ENCODE results near the gene HACD1.

The HACD1 gene, protein sequence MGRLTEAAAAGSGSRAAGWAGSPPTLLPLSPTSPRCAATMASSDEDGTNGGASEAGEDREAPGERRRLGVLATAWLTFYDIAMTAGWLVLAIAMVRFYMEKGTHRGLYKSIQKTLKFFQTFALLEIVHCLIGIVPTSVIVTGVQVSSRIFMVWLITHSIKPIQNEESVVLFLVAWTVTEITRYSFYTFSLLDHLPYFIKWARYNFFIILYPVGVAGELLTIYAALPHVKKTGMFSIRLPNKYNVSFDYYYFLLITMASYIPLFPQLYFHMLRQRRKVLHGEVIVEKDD

DNA sequence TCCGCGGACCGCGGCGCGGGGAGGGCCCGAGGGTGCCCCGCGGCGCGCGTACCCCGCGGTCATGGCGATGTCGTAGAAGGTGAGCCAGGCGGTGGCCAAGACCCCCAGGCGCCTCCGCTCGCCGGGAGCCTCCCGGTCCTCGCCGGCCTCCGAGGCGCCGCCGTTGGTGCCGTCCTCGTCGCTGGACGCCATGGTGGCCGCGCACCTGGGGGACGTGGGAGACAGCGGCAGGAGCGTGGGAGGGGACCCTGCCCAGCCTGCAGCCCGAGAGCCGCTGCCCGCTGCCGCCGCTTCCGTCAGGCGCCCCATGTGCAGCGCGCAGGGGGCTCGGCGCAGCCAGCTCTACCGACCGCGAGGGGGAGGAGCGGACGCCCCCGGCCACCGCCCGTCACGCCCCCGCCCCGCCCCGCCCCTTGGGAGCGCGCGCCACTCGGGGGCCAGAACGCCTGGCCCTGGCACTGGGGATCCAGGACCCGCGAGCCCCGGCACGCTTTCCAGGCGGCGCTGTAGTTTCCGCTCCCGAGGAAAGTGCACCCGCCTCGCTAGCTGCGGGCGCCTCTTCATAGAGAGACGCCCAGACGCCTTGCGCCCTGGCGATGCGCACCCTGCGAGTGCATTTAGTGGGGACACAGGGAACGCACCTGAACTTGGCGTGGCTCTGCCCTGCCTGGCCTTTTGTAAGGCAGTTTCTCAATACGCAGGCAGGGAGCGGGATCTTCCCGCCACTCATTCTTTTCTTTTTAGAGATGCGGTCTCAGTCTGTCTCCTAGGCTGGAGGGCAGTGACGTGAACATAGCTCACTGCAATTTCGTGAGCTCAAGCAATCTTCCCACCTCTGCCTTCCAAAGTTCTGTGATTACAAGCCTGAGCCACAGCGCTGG, at the start of gene HACD1:
Gene HACD1, minus strand, starts transcription at position 344 of the 881 bp plus-strand sequence. Its CDS starts 35 bp downstream, at position 309.
- DNase-seq = peak; percentile 31 to 46

DNA sequence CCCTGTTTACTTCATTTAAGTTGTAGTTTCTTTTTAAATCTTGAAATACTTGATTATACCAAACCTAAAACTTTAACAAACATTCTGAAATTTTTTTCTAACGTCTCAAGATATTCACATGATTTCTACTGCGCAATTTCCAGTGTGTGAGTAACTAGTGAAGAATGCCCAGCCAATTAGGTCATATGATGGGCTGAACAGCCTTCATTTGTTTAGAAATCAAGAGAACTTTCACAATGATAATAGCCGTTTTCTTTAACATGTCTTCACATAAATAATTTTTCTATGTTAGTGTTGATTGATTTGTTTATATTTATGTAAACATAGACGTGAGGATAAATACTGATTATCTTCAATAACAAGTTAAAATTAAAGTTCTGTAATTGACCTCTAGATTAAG, 48.6 kb upstream of the HACD1 start:
- no peak for DNase-seq

DNA sequence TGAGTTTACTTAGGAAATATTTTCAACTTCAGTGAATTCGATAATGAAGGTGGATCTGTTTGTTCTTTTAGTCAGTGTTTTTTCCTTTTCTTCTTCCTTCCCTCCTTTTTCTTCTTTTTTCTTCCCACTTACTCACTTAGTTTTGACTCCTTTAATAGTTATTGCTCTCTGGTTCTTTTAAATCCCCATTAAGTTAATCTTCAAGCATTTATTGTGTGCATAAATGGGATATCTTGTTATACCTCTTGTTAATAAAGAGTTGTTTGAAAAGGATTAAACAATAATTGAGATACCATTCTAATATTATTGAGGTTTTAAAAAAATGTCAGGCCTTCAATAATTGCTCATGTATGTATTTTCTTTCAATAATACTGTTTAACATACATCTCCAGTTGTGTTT, 46.3 kb upstream of the HACD1 start:
- DNase-seq = no peak

- no peak for DNase-seq
Observed at GRCh38 chr10:17662193-17663138, 45.3 kb upstream of the HACD1 start.

DNA sequence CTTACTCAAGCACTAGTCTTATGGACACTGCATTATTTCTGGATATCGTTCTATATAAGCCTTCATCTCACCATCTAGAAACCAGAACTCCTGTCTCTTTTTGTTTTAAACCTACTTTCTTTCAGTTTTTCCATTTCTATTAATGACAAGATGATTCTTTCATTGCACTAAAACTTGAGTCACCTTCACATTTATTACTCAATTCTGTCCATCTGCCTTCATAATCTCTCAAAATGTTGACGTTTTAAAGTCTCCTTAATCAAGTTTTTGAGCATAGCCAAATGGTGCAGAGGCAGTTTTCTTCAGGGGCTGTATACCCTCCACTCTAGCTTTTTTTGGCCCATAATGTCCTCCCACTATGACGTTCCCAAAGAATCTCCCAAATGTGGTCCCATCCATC, 44.3 kb upstream of the HACD1 start:
- DNase-seq = no peak

- DNase-seq = no peak
Observed at GRCh38 chr10:17660921-17661320, 43.7 kb upstream of the HACD1 start.

GRCh38 chr10:17659365-17659764, 42.2 kb upstream of the HACD1 start:
- DNase-seq = no peak

DNA sequence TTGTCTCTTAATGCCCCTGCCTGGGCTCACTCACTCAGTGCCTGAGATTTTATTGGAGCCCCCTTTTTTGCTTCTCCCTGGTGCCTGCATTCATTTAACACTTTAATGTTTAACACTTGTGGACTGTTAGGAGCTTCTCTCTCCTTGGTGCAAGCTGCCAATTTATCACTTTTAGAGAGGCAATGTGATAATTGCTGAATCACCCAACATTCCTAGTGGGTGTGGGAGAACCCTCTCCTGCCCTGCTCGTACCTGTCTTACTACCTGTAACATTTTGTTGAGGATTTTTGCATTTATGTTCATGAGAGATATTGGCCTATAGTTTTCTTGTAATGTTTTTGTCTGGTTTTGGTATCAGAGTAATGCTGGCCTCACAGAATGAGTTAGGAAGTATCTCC, 39.9 kb upstream of the HACD1 start:
- no peak for DNase-seq

- no peak for DNase-seq
Observed at GRCh38 chr10:17655567-17656146, 38.5 kb upstream of the HACD1 start.

GRCh38 chr10:17655009-17655408, 37.8 kb upstream of the HACD1 start:
- no peak for DNase-seq

DNA sequence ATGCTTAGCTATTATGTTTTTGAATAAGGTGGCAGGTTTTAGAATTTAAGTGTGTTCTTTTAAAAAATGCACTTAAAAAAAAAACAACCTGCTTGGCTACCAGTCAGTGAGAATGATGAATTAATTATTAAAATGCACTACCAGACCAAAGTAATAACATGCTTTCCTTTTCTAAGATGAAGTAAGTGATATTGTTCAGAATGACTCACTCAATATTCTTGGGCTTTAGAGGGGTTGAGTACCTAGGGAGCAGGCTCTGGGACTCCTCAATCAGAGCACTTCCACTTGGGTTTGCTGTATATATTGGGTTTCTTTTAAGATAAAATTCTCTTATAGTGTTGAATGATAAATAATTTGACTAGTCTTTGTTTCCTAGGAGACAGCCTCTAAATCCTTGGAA, 35.4 kb upstream of the HACD1 start:
- DNase-seq = no peak

DNA sequence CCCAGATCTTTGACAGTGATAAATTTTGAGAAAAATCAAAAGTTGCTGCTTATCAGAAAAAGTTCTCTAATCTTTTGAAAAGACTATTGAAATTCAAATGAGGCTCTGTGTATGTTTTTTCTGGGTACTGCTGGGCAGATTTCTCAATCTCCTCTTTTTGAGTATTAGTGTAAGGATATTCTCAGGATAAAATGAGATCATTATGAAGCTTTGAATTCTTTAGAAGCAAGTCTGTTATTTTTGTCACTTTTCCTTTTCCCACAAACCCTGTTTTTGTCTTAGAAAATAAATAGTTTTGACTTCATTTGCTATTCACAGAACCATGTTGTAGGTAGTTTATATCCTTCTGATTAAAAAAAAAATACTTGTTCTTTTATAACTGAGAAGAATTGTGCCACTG, 34.7 kb upstream of the HACD1 start:
- DNase-seq = no peak

GRCh38 chr10:17650416-17650815, 33.2 kb upstream of the HACD1 start:
- no peak for DNase-seq

DNA sequence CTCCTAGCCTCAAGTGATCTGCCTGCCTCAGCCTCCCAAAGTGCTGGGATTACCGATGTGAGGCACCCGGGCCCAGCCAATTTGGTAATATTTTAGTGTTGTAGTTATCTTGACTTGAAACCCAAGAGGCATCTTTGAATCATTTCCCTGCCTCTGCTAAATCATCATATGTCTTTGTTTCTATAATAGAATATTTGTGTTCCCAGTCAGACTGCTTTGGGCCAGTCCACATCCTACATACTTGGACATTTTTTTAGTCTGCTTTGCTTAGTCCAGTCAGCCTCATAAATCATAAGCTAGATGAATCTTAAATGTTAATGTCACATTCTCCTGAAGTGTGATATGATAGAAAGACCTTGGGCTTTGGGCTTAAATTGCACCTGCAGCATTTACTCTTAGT, 32.7 kb upstream of the HACD1 start:
- no peak for DNase-seq

GRCh38 chr10:17649052-17649451, 31.9 kb upstream of the HACD1 start:
- DNase-seq = no peak

- peak; percentile 27 to 29 for DNase-seq
Observed at GRCh38 chr10:17648243-17649035, 31.3 kb upstream of the HACD1 start.

DNA sequence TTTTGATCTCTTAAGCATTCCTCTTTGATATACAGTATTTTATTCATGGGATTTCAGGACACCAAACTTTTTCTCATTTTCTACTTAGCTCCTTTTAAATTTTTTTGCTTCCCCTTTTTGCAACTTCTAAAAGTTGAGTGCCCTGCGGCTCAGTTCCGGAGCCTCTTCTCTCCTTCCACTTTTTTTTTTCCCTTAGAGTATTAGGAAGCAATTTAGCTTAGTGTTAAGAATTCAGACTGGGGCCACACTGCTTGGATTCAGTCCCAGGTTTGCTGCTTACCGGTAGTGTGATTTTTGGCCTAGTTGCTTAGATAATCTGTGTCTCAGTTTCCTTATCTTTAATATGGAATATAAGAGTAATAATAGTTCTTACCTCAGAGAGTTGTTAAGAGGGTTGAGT, 30.2 kb upstream of the HACD1 start:
- no peak for DNase-seq

- DNase-seq = peak in 1 of 2 donors; percentile 2
Observed at GRCh38 chr10:17645621-17646345, 28.6 kb upstream of the HACD1 start.

- DNase-seq = no peak
Observed at GRCh38 chr10:17644485-17644943, 27.3 kb upstream of the HACD1 start.

DNA sequence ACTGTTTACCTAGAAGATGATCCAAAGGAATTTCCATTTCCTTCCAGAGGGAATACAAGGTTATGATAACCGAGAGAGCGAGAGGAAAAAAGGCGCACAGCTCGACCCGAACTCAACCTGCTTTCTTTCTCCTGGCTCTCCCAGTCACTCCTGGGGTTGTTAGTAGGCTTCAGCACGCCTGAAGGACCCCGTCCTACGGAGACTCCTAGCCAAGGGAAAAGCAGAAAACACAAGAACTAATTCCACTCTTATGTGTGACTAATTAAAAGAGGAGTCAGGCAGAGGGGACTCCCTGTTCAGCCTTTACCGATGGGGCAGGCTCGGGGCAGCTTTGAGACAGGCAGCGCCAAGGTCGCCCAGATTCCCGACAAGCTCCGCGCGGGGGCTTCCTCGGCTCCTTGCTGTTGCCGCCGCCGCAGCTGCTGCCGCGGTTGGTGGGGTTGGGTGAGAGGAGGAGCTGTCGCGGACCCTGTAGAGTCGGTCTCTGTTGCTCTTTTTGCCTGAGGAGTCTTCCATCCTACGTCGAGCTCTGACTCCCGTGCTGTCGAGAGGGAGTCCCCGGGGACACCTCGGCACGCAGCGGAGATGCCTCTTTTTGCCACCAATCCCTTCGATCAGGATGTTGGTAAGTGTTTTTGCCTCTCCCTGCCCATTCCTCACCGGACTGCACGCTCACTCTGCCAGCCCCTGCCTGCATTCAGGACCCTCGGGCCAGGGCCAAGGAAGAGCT, 26.7 kb upstream of the HACD1 start, which contains the start of gene STAM:
Gene STAM, plus strand, starts transcription at position 397 of the 730 bp plus-strand sequence. Its CDS starts 189 bp downstream, at position 586.
- DNase-seq = peak; percentile 90 to 92
